HFF-Myc (cell line): ENCODE data around the gene AGAP6.
"Not testable (repeated sequence)": the region's sequence is repeated elsewhere in the genome, so short reads cannot be mapped to it uniquely, and the experiment has no call there.

Experiments
- DNase-seq: peaks from one replicate; pipeline ENCODE4 v3.0.0-alpha.2; 2011; ENCODE audit warnings: low read depth; ENCODE audit errors: extremely low read depth
- H3K4me3 ChIP-seq: replicated peaks from 2 replicates; pipeline ENCODE4 v1.5.1; 2011; ENCODE audit warnings: low read depth, mild to moderate bottlenecking, control low read depth, low read length
- CTCF ChIP-seq: IDR thresholded peaks from 2 replicates; pipeline ENCODE4 v1.5.1; 2012; ENCODE audit warnings: mild to moderate bottlenecking, low read depth, low read length, control low read depth; ENCODE audit errors: missing control alignments

The AGAP6 gene

GRCh38 chr10:50020451-50021024 is 32.3 kb downstream of the AGAP6 start:
- not testable (repeated sequence) for DNase-seq, H3K4me3 ChIP-seq

- no peak for TF ChIP-seq CTCF
- no peak overlapping the region for H3K4me3 ChIP-seq
- no peak for DNase-seq
Measured at GRCh38 chr10:50021646-50022045, 33.4 kb downstream of the AGAP6 start.

- H3K4me3 ChIP-seq, DNase-seq: not testable (repeated sequence)
Measured at GRCh38 chr10:50024716-50025383, 36.6 kb downstream of the AGAP6 start.

GRCh38 chr10:50025627-50026026 is 37.4 kb downstream of the AGAP6 start:
- no peak overlapping the region for H3K4me3 ChIP-seq
- no peak for TF ChIP-seq CTCF
- no peak for DNase-seq

GRCh38 chr10:50027195-50027594 is 39.0 kb downstream of the AGAP6 start:
- H3K4me3 ChIP-seq: no peak overlapping the region
- no peak for TF ChIP-seq CTCF
- no peak for DNase-seq

- no peak overlapping the region for H3K4me3 ChIP-seq
- TF ChIP-seq CTCF: no peak
- DNase-seq: no peak
Measured at GRCh38 chr10:50033481-50033880, 45.3 kb downstream of the AGAP6 start.

GRCh38 chr10:50035337-50035736 is 47.1 kb downstream of the AGAP6 start:
- not testable (repeated sequence) for DNase-seq, H3K4me3 ChIP-seq

- DNase-seq: no peak
- TF ChIP-seq CTCF: no peak
Measured at GRCh38 chr10:50044941-50045664, 56.9 kb downstream of the AGAP6 start.

GRCh38 chr10:50046457-50046856 is 58.3 kb downstream of the AGAP6 start:
- not testable (repeated sequence) for DNase-seq, H3K4me3 ChIP-seq

More at GRCh38 chr10:50044941-50045664, 56.9 kb downstream of the AGAP6 start:
- no peak overlapping the region for H3K4me3 ChIP-seq

GRCh38 chr10:50047594-50047993 is 59.4 kb downstream of the AGAP6 start:
- not testable (repeated sequence) for DNase-seq, H3K4me3 ChIP-seq

- H3K4me3 ChIP-seq, DNase-seq: not testable (repeated sequence)
Measured at GRCh38 chr10:50051995-50052660, 63.9 kb downstream of the AGAP6 start.
